ENCODE results near the gene TRIM44.

Gene TRIM44

GRCh38 chr11:35844579-35844978, 182.0 kb downstream of the TRIM44 start:
- Histone ChIP-seq H4K91ac (ENCODE audit: low read depth, low read length) (no peak overlapping the region), H3K9ac (ENCODE audit: low read length) (no peak overlapping the region), H3K79me2 (ENCODE audit: control insufficient read depth, insufficient read depth, low read length, poor library complexity) (no peaks in the 10 kb centered on the region), H2BK12ac (ENCODE audit: low read length) (no peak overlapping the region), H3K27me3 (ENCODE audit: insufficient read depth, low read length) (no peaks in the 10 kb centered on the region), H3K23ac (ENCODE audit: low read length) (no peak overlapping the region), H3K27ac (ENCODE audit: low read depth, low read length) (no peak overlapping the region), H3K4ac (ENCODE audit: low read depth, low read length) (no peak overlapping the region), H2AFZ (ENCODE audit: insufficient read depth, low read length, poor library complexity) (no peak overlapping the region), H3K18ac (ENCODE audit: low read length) (no peak overlapping the region), H3K4me1 (ENCODE audit: control insufficient read depth in 1 of 2, insufficient read depth in 2 of 2, low read length in 2 of 2) (no peaks in the 10 kb centered on the region), H3K36me3 (ENCODE audit: control insufficient read depth in 1 of 2, insufficient read depth in 2 of 2, low read length in 2 of 2) (no peaks in the 10 kb centered on the region), H4K12ac (ENCODE audit: low read depth, low read length) (no peak overlapping the region), H3K9me3 (ENCODE audit: insufficient read depth, low read depth, low read length) (no peaks in the 10 kb centered on the region), H3K4me2 (ENCODE audit: low read length) (no peak overlapping the region), H2BK5ac (ENCODE audit: low read depth, low read length, poor library complexity) (no peak overlapping the region), H3K14ac (ENCODE audit: low read length) (no peak overlapping the region), H2AK5ac (ENCODE audit: low read length) (no peak overlapping the region), H3K79me1 (ENCODE audit: low read length) (no peaks in the 10 kb centered on the region), H3K4me3 (ENCODE audit: low read depth, low read length) (no peak overlapping the region), H2BK120ac (ENCODE audit: insufficient read depth, low read length, poor library complexity) (no peak overlapping the region), H4K8ac (ENCODE audit: low read depth, low read length) (no peak overlapping the region)
- DNase-seq: no peak
- no CpG with 5 or more reads among the region's 4 CpGs for WGBS (ENCODE audit: extremely low coverage, insufficient coverage, insufficient read length)

GRCh38 chr11:35845860-35846259, 183.3 kb downstream of the TRIM44 start:
- WGBS (ENCODE audit: extremely low coverage, insufficient coverage, insufficient read length): no CpG with 5 or more reads among the region's 2 CpGs
- no peak for DNase-seq
- Histone ChIP-seq H2BK5ac (ENCODE audit: low read depth, low read length, poor library complexity) (no peak overlapping the region), H3K27ac (ENCODE audit: low read depth, low read length) (no peak overlapping the region), H4K12ac (ENCODE audit: low read depth, low read length) (no peak overlapping the region), H3K23ac (ENCODE audit: low read length) (no peak overlapping the region), H2AFZ (ENCODE audit: insufficient read depth, low read length, poor library complexity) (no peak overlapping the region), H3K4me1 (ENCODE audit: control insufficient read depth in 1 of 2, insufficient read depth in 2 of 2, low read length in 2 of 2) (no peaks in the 10 kb centered on the region), H4K91ac (ENCODE audit: low read depth, low read length) (no peak overlapping the region), H4K8ac (ENCODE audit: low read depth, low read length) (no peak overlapping the region), H3K27me3 (ENCODE audit: insufficient read depth, low read length) (no peaks in the 10 kb centered on the region), H2BK12ac (ENCODE audit: low read length) (no peak overlapping the region), H3K4me3 (ENCODE audit: low read depth, low read length) (no peak overlapping the region), H3K18ac (ENCODE audit: low read length) (no peak overlapping the region), H3K36me3 (ENCODE audit: control insufficient read depth in 1 of 2, insufficient read depth in 2 of 2, low read length in 2 of 2) (no peaks in the 10 kb centered on the region), H3K4ac (ENCODE audit: low read depth, low read length) (no peak overlapping the region), H3K14ac (ENCODE audit: low read length) (no peak overlapping the region), H3K79me2 (ENCODE audit: control insufficient read depth, insufficient read depth, low read length, poor library complexity) (no peaks in the 10 kb centered on the region), H2AK5ac (ENCODE audit: low read length) (no peak overlapping the region), H3K9me3 (ENCODE audit: insufficient read depth, low read depth, low read length) (no peaks in the 10 kb centered on the region), H3K9ac (ENCODE audit: low read length) (no peak overlapping the region), H3K4me2 (ENCODE audit: low read length) (no peak overlapping the region), H2BK120ac (ENCODE audit: insufficient read depth, low read length, poor library complexity) (no peak overlapping the region), H3K79me1 (ENCODE audit: low read length) (no peaks in the 10 kb centered on the region)

GRCh38 chr11:35846874-35847273, 184.3 kb downstream of the TRIM44 start:
- no CpG with 5 or more reads among the region's 5 CpGs for WGBS (ENCODE audit: extremely low coverage, insufficient coverage, insufficient read length)
- H3K27ac ChIP-seq (ENCODE audit: low read depth, low read length): no peak overlapping the region
- H2BK12ac ChIP-seq (ENCODE audit: low read length): no peak overlapping the region
- H3K36me3 ChIP-seq (ENCODE audit: control insufficient read depth in 1 of 2, insufficient read depth in 2 of 2, low read length in 2 of 2): no peaks in the 10 kb centered on the region
- no peak overlapping the region for H3K18ac ChIP-seq (ENCODE audit: low read length)
- H2AK5ac ChIP-seq (ENCODE audit: low read length): no peak overlapping the region
- H2BK5ac ChIP-seq (ENCODE audit: low read depth, low read length, poor library complexity): no peak overlapping the region
- no peak overlapping the region for H3K4ac ChIP-seq (ENCODE audit: low read depth, low read length)
- H4K12ac ChIP-seq (ENCODE audit: low read depth, low read length): no peak overlapping the region
- no peak overlapping the region for H2AFZ ChIP-seq (ENCODE audit: insufficient read depth, low read length, poor library complexity)
- no peak overlapping the region for H4K91ac ChIP-seq (ENCODE audit: low read depth, low read length)
- H4K8ac ChIP-seq (ENCODE audit: low read depth, low read length): no peak overlapping the region
- no peak overlapping the region for H2BK120ac ChIP-seq (ENCODE audit: insufficient read depth, low read length, poor library complexity)
- H3K9me3 ChIP-seq (ENCODE audit: insufficient read depth, low read depth, low read length): no peaks in the 10 kb centered on the region
- H3K23ac ChIP-seq (ENCODE audit: low read length): no peak overlapping the region
- no peaks in the 10 kb centered on the region for H3K79me1 ChIP-seq (ENCODE audit: low read length)
- no peak overlapping the region for H3K4me3 ChIP-seq (ENCODE audit: low read depth, low read length)
- no peak overlapping the region for H3K9ac ChIP-seq (ENCODE audit: low read length)
- no peak for DNase-seq
- H3K4me1 ChIP-seq (ENCODE audit: control insufficient read depth in 1 of 2, insufficient read depth in 2 of 2, low read length in 2 of 2): no peaks in the 10 kb centered on the region
- H3K79me2 ChIP-seq (ENCODE audit: control insufficient read depth, insufficient read depth, low read length, poor library complexity): no peaks in the 10 kb centered on the region
- H3K4me2 ChIP-seq (ENCODE audit: low read length): no peak overlapping the region
- H3K27me3 ChIP-seq (ENCODE audit: insufficient read depth, low read length): no peaks in the 10 kb centered on the region
- no peak overlapping the region for H3K14ac ChIP-seq (ENCODE audit: low read length)

- no peak overlapping the region for H3K14ac ChIP-seq (ENCODE audit: low read length)
- no peak overlapping the region for H2BK12ac ChIP-seq (ENCODE audit: low read length)
- H4K12ac ChIP-seq (ENCODE audit: low read depth, low read length): no peak overlapping the region
- no peaks in the 10 kb centered on the region for H3K36me3 ChIP-seq (ENCODE audit: control insufficient read depth in 1 of 2, insufficient read depth in 2 of 2, low read length in 2 of 2)
- H3K4ac ChIP-seq (ENCODE audit: low read depth, low read length): no peak overlapping the region
- DNase-seq: no peak
- H2BK120ac ChIP-seq (ENCODE audit: insufficient read depth, low read length, poor library complexity): no peak overlapping the region
- no peak overlapping the region for H3K27ac ChIP-seq (ENCODE audit: low read depth, low read length)
- no peaks in the 10 kb centered on the region for H3K27me3 ChIP-seq (ENCODE audit: insufficient read depth, low read length)
- H4K8ac ChIP-seq (ENCODE audit: low read depth, low read length): no peak overlapping the region
- no peak overlapping the region for H2BK5ac ChIP-seq (ENCODE audit: low read depth, low read length, poor library complexity)
- no peak overlapping the region for H3K23ac ChIP-seq (ENCODE audit: low read length)
- H3K4me1 ChIP-seq (ENCODE audit: control insufficient read depth in 1 of 2, insufficient read depth in 2 of 2, low read length in 2 of 2): no peaks in the 10 kb centered on the region
- H3K79me2 ChIP-seq (ENCODE audit: control insufficient read depth, insufficient read depth, low read length, poor library complexity): no peaks in the 10 kb centered on the region
- no peak overlapping the region for H3K18ac ChIP-seq (ENCODE audit: low read length)
- no peaks in the 10 kb centered on the region for H3K9me3 ChIP-seq (ENCODE audit: insufficient read depth, low read depth, low read length)
- no peak overlapping the region for H3K4me2 ChIP-seq (ENCODE audit: low read length)
- no peak overlapping the region for H2AFZ ChIP-seq (ENCODE audit: insufficient read depth, low read length, poor library complexity)
- no CpG with 5 or more reads among the region's 2 CpGs for WGBS (ENCODE audit: extremely low coverage, insufficient coverage, insufficient read length)
- no peak overlapping the region for H3K9ac ChIP-seq (ENCODE audit: low read length)
- no peaks in the 10 kb centered on the region for H3K79me1 ChIP-seq (ENCODE audit: low read length)
- H4K91ac ChIP-seq (ENCODE audit: low read depth, low read length): no peak overlapping the region
- no peak overlapping the region for H2AK5ac ChIP-seq (ENCODE audit: low read length)
- H3K4me3 ChIP-seq (ENCODE audit: low read depth, low read length): no peak overlapping the region
These were observed 184.9 kb downstream of the TRIM44 start for GRCh38 chr11:35847473-35847872.
